ENCODE data around the gene DEPDC1B. TPM values are rescaled to one million over a fixed set of nuclear protein-coding genes. Genes with fewer than 3 reads are reported as not detected.

The DEPDC1B gene
- total and polyA plus RNA-seq, 2 of the 8 experiments (the other 6 are each of a cell fraction or from before 2014, with no cell fraction given): 30.8 to 67.4 TPM

GRCh38 chr5:60550311-60550710 lies 149.7 kb downstream of the DEPDC1B start:
- H3K18ac ChIP-seq (ENCODE audit: extremely low read depth, low read length): no peak overlapping the region
- H2BK5ac ChIP-seq (ENCODE audit: low read depth, low read length): no peak overlapping the region
- no peak overlapping the region for H3K14ac ChIP-seq (ENCODE audit: insufficient read length)
- no peaks in the 10 kb centered on the region for H3K79me2 ChIP-seq (ENCODE audit: control insufficient read depth in 1 of 2, insufficient read depth in 2 of 2, low read length in 2 of 2)
- H2BK20ac ChIP-seq (ENCODE audit: low read length): no peak overlapping the region
- CTCF ChIA-PET (ENCODE audit: partially characterized antibody): no interaction called here
- H3K79me1 ChIP-seq (ENCODE audit: low read depth, low read length): no peaks in the 10 kb centered on the region
- no peak overlapping the region for H4K5ac ChIP-seq (ENCODE audit: insufficient read length, low read depth, low read length)
- no peaks in the 10 kb centered on the region for H3K23me2 ChIP-seq (ENCODE audit: low read depth, low read length)
- H2BK120ac ChIP-seq (replicated peaks; ENCODE audit: low read depth, low read length): no peak overlapping the region
- H3K23ac ChIP-seq (ENCODE audit: insufficient read length): no peak overlapping the region
- H3K27ac ChIP-seq (ENCODE audit: low read depth, low read length): no peak overlapping the region
- no peak overlapping the region for H2AFZ ChIP-seq (ENCODE audit: low read length)
- no peak overlapping the region for H2BK12ac ChIP-seq (ENCODE audit: low read depth, low read length)
- no peak overlapping the region for H3K4me3 ChIP-seq (ENCODE audit: extremely low read depth in 1 of 4, insufficient read depth in 2 of 4, low read depth in 3 of 4, low read length in 4 of 4)
- DNase-seq (ENCODE audit: low read depth in 1 of 2, low spot score in 2 of 2) (no peak), FAIRE-seq (no peak)
- H3K36me3 ChIP-seq (ENCODE audit: control insufficient read depth in 2 of 4, insufficient read depth in 4 of 4, low read length in 3 of 4): no peaks in the 10 kb centered on the region
- H3K4me2 ChIP-seq (ENCODE audit: insufficient read depth in 1 of 2, low read depth in 2 of 2, low read length in 2 of 2): no peak overlapping the region
- H4K91ac ChIP-seq (replicated peaks; ENCODE audit: insufficient read length, low read length): no peak overlapping the region
- no peaks in the 10 kb centered on the region for H4K20me1 ChIP-seq (replicated peaks in 1 of 2; ENCODE audit: control insufficient read depth in 1 of 2, insufficient read depth in 2 of 2, low read length in 2 of 2)
- no peak overlapping the region for H4K8ac ChIP-seq (ENCODE audit: extremely low read depth, insufficient read depth, low read length)
- POLR2A ChIA-PET (ENCODE audit: partially characterized antibody): no interaction called here
- no peak overlapping the region for H3K4ac ChIP-seq (replicated peaks; ENCODE audit: insufficient read length, low read depth, low read length)
- H3K27me3 ChIP-seq (replicated peaks in 1 of 4; ENCODE audit: control insufficient read depth in 3 of 4, extremely low read depth in 1 of 4, insufficient read depth in 3 of 4, low read length in 3 of 4): no peaks in the 10 kb centered on the region
- no peak overlapping the region for H3K56ac ChIP-seq (replicated peaks; ENCODE audit: insufficient read length, low read depth, low read length)
- H3K9me3 ChIP-seq (ENCODE audit: insufficient read depth in 2 of 2, low read depth in 1 of 2, low read length in 1 of 2): peaks cover 2 to 3% of the 10 kb centered on the region in 2 experiments; a peak in 2 of 4 replicates
- no peak overlapping the region for H2BK15ac ChIP-seq (ENCODE audit: low read length)
- H3K9ac ChIP-seq (replicated peaks in 1 of 4; ENCODE audit: extremely low read depth in 1 of 4, low read depth in 3 of 4, low read length in 3 of 4): no peak overlapping the region
- H3K4me1 ChIP-seq (replicated peaks in 1 of 4; ENCODE audit: control insufficient read depth in 3 of 4, insufficient read depth in 4 of 4, low read length in 3 of 4): no peaks in the 10 kb centered on the region
- WGBS, 2 experiments (ENCODE audit: extremely low coverage in 1 of 2, insufficient coverage in 1 of 2, insufficient read length in 1 of 2, insufficient replicate concordance in 2 of 2, low coverage in 1 of 2, low lambda C conversion rate in 2 of 2, missing lambda C conversion rate in 1 of 2): 90% methylated on average over 1 of the region's 1 CpG; no CpG with 5 or more reads in 1 of the 2 experiments
- no peak overlapping the region for H2AK5ac ChIP-seq (ENCODE audit: low read depth, low read length)
- no peak for TF ChIP-seq SIRT6 (IDR thresholded peaks at IDR 0.05; ENCODE audit: low read length)
- no peak for TF ChIP-seq ATF2 (IDR thresholded peaks at IDR 0.05; ENCODE audit: low read length)
- no peak for TF ChIP-seq RAD21 (IDR thresholded peaks at IDR 0.05 in 1 of 2, conservative IDR thresholded peaks at IDR 0.05 in 1 of 2; ENCODE audit: low read depth in 2 of 2, low read length in 2 of 2)
- no peak for TF ChIP-seq KDM4A (IDR thresholded peaks at IDR 0.05; ENCODE audit: low read depth, low read length, severe bottlenecking)
- TF ChIP-seq SP1 (IDR thresholded peaks at IDR 0.05; ENCODE audit: low read depth, low read length): no peak
- TF ChIP-seq POLR2AphosphoS5 (IDR thresholded peaks at IDR 0.05; ENCODE audit: low read depth, low read length): no peak
- no peak for TF ChIP-seq EGR1 (IDR thresholded peaks at IDR 0.05; ENCODE audit: borderline replicate concordance, low read depth, low read length)
- no peak for TF ChIP-seq SIN3A (conservative IDR thresholded peaks at IDR 0.05 in 1 of 2, IDR thresholded peaks at IDR 0.05 in 1 of 2; ENCODE audit: low read depth in 1 of 2, low read length in 2 of 2)
- no peak for TF ChIP-seq POU5F1 (IDR thresholded peaks at IDR 0.05; ENCODE audit: low read depth, low read length)
- no peak for TF ChIP-seq HDAC6 (IDR thresholded peaks at IDR 0.05; ENCODE audit: low read depth, low read length)
- no peak for TF ChIP-seq TCF12 (IDR thresholded peaks at IDR 0.05; ENCODE audit: low read depth, low read length)
- TF ChIP-seq GTF2F1 (IDR thresholded peaks at IDR 0.05; ENCODE audit: borderline replicate concordance, low read depth, low read length): no peak
- TF ChIP-seq ATF3 (IDR thresholded peaks at IDR 0.05; ENCODE audit: insufficient read depth, low read depth, low read length): no peak

All from H1 (cell line).